GM23338 (cell line): ENCODE measurements around the gene GLTP. TPM values are rescaled to one million over a fixed set of nuclear protein-coding genes. Genes with fewer than 3 reads are reported as not detected.

Source experiments
- ATAC-seq: fragments of 200-7000 bp; cut with Tn5 transposase; 3 replicates; pipeline ENCODE4 v1.9.1; 2020
- DNase-seq: peaks from one replicate; pipeline ENCODE4 v3.0.0-alpha.2; 2015; ENCODE audit warnings: low spot score
- H2AFZ ChIP-seq: fragments of 200-600 bp; sonication (generic); 2 replicates; pipeline ENCODE4 v1.8.0; 2016; ENCODE audit warnings: antibody characterized with exemption, mild to moderate bottlenecking, moderate library complexity
- H3F3A ChIP-seq: fragments of 200-600 bp; sonication (generic); replicated peaks from 2 replicates; pipeline ENCODE4 v1.8.0; 2017; ENCODE audit warnings: antibody characterized with exemption, mixed run types, low read depth
- H3K27ac ChIP-seq: fragments of 200-600 bp; sonication (generic); 2 replicates; pipeline ENCODE4 v1.6.1; 2016; ENCODE audit warnings: low read depth
- H3K27me3 ChIP-seq: fragments of 200-600 bp; sonication (generic); 2 replicates; pipeline ENCODE4 v1.8.0; 2016; ENCODE audit warnings: mild to moderate bottlenecking, mixed run types, moderate library complexity; ENCODE audit not compliant: insufficient read depth
- H3K36me3 ChIP-seq: fragments of 200-600 bp; sonication (generic); 2 replicates; pipeline ENCODE4 v1.8.0; 2016; ENCODE audit warnings: mild to moderate bottlenecking; ENCODE audit not compliant: insufficient read depth
- H3K4me1 ChIP-seq: fragments of 200-600 bp; sonication (generic); 2 replicates; pipeline ENCODE4 v1.8.0; 2016; ENCODE audit warnings: mild to moderate bottlenecking, moderate library complexity; ENCODE audit not compliant: insufficient read depth
- H3K4me2 ChIP-seq: fragments of 200-600 bp; sonication (generic); 2 replicates; pipeline ENCODE4 v1.7.1; 2017; ENCODE audit warnings: mixed run types
- H3K4me3 ChIP-seq: fragments of 200-600 bp; sonication (generic); 2 replicates; pipeline ENCODE4 v1.6.1; 2016; ENCODE audit warnings: mixed run types
- H3K79me2 ChIP-seq: fragments of 200-600 bp; sonication (generic); replicated peaks from 2 replicates; pipeline ENCODE4 v1.8.0; 2017; ENCODE audit warnings: mild to moderate bottlenecking; ENCODE audit not compliant: insufficient read depth
- H3K9me2 ChIP-seq: fragments of 200-600 bp; sonication (generic); 2 replicates; pipeline ENCODE4 v1.8.0; 2017; ENCODE audit not compliant: insufficient read depth
- H4K20me1 ChIP-seq: fragments of 200-600 bp; sonication (generic); replicated peaks from 2 replicates; pipeline ENCODE4 v1.8.0; 2017; ENCODE audit warnings: mild to moderate bottlenecking; ENCODE audit not compliant: insufficient read depth
- H3K27ac Mint-ChIP-seq: 2 replicates; pipeline ENCODE4 v1.8.0; 2020; ENCODE audit warnings: inconsistent platforms, mild to moderate bottlenecking, moderate library complexity, mixed read lengths
- H3K27me3 Mint-ChIP-seq: 3 replicates; pipeline ENCODE4 v1.8.0; 2022; ENCODE audit warnings: low read depth, mild to moderate bottlenecking, moderate library complexity, mixed read lengths, inconsistent platforms; ENCODE audit not compliant: insufficient read depth, poor library complexity
- H3K36me3 Mint-ChIP-seq: 3 replicates; pipeline ENCODE4 v1.8.0; 2021; ENCODE audit warnings: low read depth, mild to moderate bottlenecking, inconsistent platforms, moderate library complexity, mixed read lengths
- H3K4me1 Mint-ChIP-seq: 3 replicates; pipeline ENCODE4 v1.8.0; 2020; ENCODE audit warnings: mild to moderate bottlenecking, inconsistent platforms, mixed read lengths
- H3K4me3 Mint-ChIP-seq: 3 replicates; pipeline ENCODE4 v1.8.0; 2021; ENCODE audit warnings: moderate library complexity, mild to moderate bottlenecking, inconsistent platforms, mixed read lengths
- H3K9me3 Mint-ChIP-seq: 3 replicates; pipeline ENCODE4 v1.8.0; 2020; ENCODE audit warnings: moderate library complexity, mild to moderate bottlenecking, inconsistent platforms, mixed read lengths
- CREB1 ChIP-seq: fragments of 250-450 bp; sonication (Bioruptor Pico); IDR thresholded peaks from 2 replicates; pipeline ENCODE4 v1.5.0; 2020; ENCODE audit warnings: low read depth, mild to moderate bottlenecking, moderate library complexity
- EZH2 ChIP-seq: fragments of 200-600 bp; sonication (generic); IDR thresholded peaks from one replicate; pipeline ENCODE4 v1.8.0; 2017; ENCODE audit warnings: antibody characterized with exemption, mild to moderate bottlenecking, low read depth; ENCODE audit not compliant: unreplicated experiment
- JUNB ChIP-seq: IDR thresholded peaks from one replicate; pipeline ENCODE4 v1.6.1; 2016; ENCODE audit warnings: antibody characterized with exemption; ENCODE audit not compliant: unreplicated experiment
- NANOG ChIP-seq: IDR thresholded peaks from 2 replicates; pipeline ENCODE4 v1.6.1; 2016; ENCODE audit warnings: antibody characterized with exemption, borderline replicate concordance
- POLR2AphosphoS5 ChIP-seq: IDR thresholded peaks from 2 replicates; pipeline ENCODE4 v1.6.1; 2016; ENCODE audit warnings: antibody characterized with exemption, low read depth
- STAT1 ChIP-seq: IDR thresholded peaks from one replicate; pipeline ENCODE4 v1.6.1; 2016; ENCODE audit warnings: antibody characterized with exemption; ENCODE audit not compliant: unreplicated experiment
- ZNF114 ChIP-seq: fragments of 250-450 bp; sonication (Bioruptor Pico); IDR thresholded peaks from 2 replicates; pipeline ENCODE4 v1.5.0; 2020; ENCODE audit warnings: mild to moderate bottlenecking, moderate library complexity
- ZNF331 ChIP-seq: fragments of 250-450 bp; sonication (Bioruptor Pico); IDR thresholded peaks from 2 replicates; pipeline ENCODE4 v1.5.0; 2020; ENCODE audit warnings: low read depth, mild to moderate bottlenecking, moderate library complexity
- polyA plus RNA-seq: library from polyadenylated mRNA; unstranded; fragments of >200 nt; fragmentation: Nextera tagmentation; extraction: Ambion mirVana; gene quantifications from 2 replicates; pipeline ENCODE4 v1.2.1, GENCODE V29; 2016
- total RNA-seq: library from RNA; depleted of rRNA; stranded (reverse); fragments of >200 nt; shearing (Covaris generic); gene quantifications from 2 replicates; pipeline ENCODE4 v1.2.3, GENCODE V29; 2014
- TF ChIP-seq, protein P1 (sequence below), 2 experiments: fragments of 200-600 bp in 1 of 2; sonication (generic) in 1 of 2; conservative IDR thresholded peaks; 2 replicates each; pipeline versions ENCODE4 v1.5.1 to v1.6.1; 2016 to 2017; ENCODE audit warnings: antibody characterized with exemption in 2 of 2, low read depth in 2 of 2, mild to moderate bottlenecking in 2 of 2, moderate library complexity in 1 of 2
- TF ChIP-seq, protein P2 (sequence below): fragments of 250-450 bp; sonication (Bioruptor Pico); IDR thresholded peaks from 2 replicates; pipeline ENCODE4 v1.5.0; 2020; ENCODE audit warnings: mild to moderate bottlenecking, moderate library complexity
- TF ChIP-seq, protein P3 (sequence below): IDR thresholded peaks from 2 replicates; pipeline ENCODE4 v1.6.1; 2016; ENCODE audit warnings: antibody characterized with exemption

Gene GLTP
- total and polyA plus RNA-seq, 2 experiments from 2014 or later, result 26.5 to 30.2 TPM

DNA sequence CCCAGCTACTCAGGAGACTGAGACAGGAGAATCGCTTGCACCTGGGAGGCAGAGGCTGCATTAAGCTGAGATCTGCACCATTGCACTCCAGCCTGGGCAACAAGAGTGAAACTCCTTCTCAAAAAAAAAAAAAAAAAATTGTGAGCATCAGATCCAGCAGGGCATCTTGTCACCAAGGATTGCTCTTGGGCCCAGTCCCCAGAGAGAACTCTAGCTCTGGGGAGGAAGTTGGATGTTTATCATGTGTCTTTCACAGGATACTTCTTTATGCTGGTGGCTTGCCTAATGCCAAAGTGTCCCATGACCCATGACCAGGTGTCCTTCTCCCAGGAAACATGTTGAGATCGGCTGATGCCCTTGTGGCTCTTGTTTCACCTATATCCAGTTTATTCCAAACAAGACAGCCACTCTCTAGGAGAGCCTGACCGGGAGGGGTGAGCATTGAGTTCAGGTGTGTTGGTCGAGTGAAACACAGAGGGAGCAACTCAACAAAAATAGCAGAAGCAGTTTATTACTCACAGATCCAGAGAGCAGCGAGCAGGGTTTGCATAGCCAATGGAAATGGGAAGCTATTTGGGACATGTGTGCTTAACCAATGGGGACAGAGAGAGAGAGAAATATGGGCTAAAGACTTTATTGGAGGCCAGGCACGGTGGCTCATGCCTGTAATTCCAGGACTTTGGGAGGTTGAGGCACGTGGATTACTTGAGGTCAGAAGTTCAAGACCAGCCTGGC is 13.1 kb upstream of the GLTP start:
- Histone ChIP-seq H2AFZ (no peak overlapping the region), H3F3A (no peaks in the 10 kb centered on the region), H3K27me3 (peaks cover 90% of the 10 kb centered on the region), H3K79me2 (no peaks in the 10 kb centered on the region), H3K4me3 (no peak overlapping the region), H4K20me1 (peaks cover 4% of the 10 kb centered on the region; the same call in 1 of the 2 replicates), H3K27ac (no peak overlapping the region), H3K4me1 (peaks cover 4% of the 10 kb centered on the region; the same call in 1 of the 2 replicates), H3K36me3 (no peaks in the 10 kb centered on the region), H3K4me2 (no peak overlapping the region), H3K9me2 (no peaks in the 10 kb centered on the region)
- H3K4me3 Mint-ChIP-seq, result no peak overlapping the region
- no peaks in the 10 kb centered on the region for H3K36me3 Mint-ChIP-seq
- H3K4me1 Mint-ChIP-seq, result peaks cover 9% of the 10 kb centered on the region
- H3K9me3 Mint-ChIP-seq, result no peaks in the 10 kb centered on the region; the same call in 2 of the 3 replicates
- H3K27me3 Mint-ChIP-seq, result peaks cover 53% of the 10 kb centered on the region
- TF ChIP-seq STAT1, result no peak
- TF ChIP-seq ZNF114 (CRISPR knock-in tag), result no peak
- no peak for TF ChIP-seq POLR2AphosphoS5
- TF ChIP-seq, protein P1, sequence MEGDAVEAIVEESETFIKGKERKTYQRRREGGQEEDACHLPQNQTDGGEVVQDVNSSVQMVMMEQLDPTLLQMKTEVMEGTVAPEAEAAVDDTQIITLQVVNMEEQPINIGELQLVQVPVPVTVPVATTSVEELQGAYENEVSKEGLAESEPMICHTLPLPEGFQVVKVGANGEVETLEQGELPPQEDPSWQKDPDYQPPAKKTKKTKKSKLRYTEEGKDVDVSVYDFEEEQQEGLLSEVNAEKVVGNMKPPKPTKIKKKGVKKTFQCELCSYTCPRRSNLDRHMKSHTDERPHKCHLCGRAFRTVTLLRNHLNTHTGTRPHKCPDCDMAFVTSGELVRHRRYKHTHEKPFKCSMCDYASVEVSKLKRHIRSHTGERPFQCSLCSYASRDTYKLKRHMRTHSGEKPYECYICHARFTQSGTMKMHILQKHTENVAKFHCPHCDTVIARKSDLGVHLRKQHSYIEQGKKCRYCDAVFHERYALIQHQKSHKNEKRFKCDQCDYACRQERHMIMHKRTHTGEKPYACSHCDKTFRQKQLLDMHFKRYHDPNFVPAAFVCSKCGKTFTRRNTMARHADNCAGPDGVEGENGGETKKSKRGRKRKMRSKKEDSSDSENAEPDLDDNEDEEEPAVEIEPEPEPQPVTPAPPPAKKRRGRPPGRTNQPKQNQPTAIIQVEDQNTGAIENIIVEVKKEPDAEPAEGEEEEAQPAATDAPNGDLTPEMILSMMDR (conservative IDR thresholded peaks at IDR 0.05; ENCODE audit: low read depth in 2 of 2), result no peak
- no peak for TF ChIP-seq ZNF331
- TF ChIP-seq EZH2, result no peak
- TF ChIP-seq NANOG, result no peak
- no peak for TF ChIP-seq JUNB
- H3K27ac Mint-ChIP-seq, result no peak overlapping the region
- ATAC-seq (no peak), DNase-seq (no peak)

DNA sequence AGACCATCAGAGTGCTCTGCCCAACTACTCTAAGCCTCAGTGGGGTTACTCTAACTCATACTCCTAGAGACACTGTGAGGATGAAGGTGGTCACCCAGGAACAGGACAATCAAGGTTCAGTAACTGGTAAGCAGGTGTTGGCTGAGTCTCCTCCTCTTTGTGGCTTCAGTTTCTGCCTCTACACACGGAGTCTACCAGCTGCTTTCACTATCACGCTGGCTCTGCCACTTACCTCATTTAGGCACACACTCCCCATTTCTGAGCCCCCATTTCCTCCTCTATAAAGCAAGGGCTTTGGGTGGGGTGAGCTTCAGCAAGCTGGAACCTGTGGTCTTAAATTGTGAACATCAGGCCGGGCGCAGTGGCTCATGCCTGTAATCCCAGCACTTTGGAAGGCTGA is 12.4 kb upstream of the GLTP start:
- H4K20me1 ChIP-seq, result 0 out of 2 replicates have a peak, but pooled peaks cover 4% of the 10 kb centered on the region
- H3K9me2 ChIP-seq, result no peaks in the 10 kb centered on the region
- peaks cover 46% of the 10 kb centered on the region for H3K27me3 Mint-ChIP-seq
- no peak overlapping the region for H3K27ac Mint-ChIP-seq
- H3K36me3 Mint-ChIP-seq, result no peaks in the 10 kb centered on the region
- H3K4me2 ChIP-seq, result no peak overlapping the region
- H3K36me3 ChIP-seq, result no peaks in the 10 kb centered on the region
- no peak for DNase-seq
- peaks cover 84% of the 10 kb centered on the region for H3K27me3 ChIP-seq
- peaks cover 4% of the 10 kb centered on the region; the same call in 1 of the 2 replicates for H3K4me1 ChIP-seq
- H2AFZ ChIP-seq, result no peak overlapping the region
- H3K9me3 Mint-ChIP-seq, result no peaks in the 10 kb centered on the region; the same call in 2 of the 3 replicates
- no peak overlapping the region for H3K4me3 ChIP-seq
- no peak overlapping the region for H3K4me3 Mint-ChIP-seq
- H3K4me1 Mint-ChIP-seq, result peaks cover 11% of the 10 kb centered on the region
- H3F3A ChIP-seq, result no peaks in the 10 kb centered on the region
- H3K79me2 ChIP-seq, result no peaks in the 10 kb centered on the region
- no peak overlapping the region for H3K27ac ChIP-seq
- no peak for ATAC-seq
- TF ChIP-seq STAT1 (no peak), POLR2AphosphoS5 (no peak), NANOG (no peak), EZH2 (no peak), JUNB (no peak), ZNF114 (CRISPR knock-in tag) (no peak), CREB1 (CRISPR knock-in tag) (no peak), ZNF331 (no peak)
- TF ChIP-seq, protein P2, sequence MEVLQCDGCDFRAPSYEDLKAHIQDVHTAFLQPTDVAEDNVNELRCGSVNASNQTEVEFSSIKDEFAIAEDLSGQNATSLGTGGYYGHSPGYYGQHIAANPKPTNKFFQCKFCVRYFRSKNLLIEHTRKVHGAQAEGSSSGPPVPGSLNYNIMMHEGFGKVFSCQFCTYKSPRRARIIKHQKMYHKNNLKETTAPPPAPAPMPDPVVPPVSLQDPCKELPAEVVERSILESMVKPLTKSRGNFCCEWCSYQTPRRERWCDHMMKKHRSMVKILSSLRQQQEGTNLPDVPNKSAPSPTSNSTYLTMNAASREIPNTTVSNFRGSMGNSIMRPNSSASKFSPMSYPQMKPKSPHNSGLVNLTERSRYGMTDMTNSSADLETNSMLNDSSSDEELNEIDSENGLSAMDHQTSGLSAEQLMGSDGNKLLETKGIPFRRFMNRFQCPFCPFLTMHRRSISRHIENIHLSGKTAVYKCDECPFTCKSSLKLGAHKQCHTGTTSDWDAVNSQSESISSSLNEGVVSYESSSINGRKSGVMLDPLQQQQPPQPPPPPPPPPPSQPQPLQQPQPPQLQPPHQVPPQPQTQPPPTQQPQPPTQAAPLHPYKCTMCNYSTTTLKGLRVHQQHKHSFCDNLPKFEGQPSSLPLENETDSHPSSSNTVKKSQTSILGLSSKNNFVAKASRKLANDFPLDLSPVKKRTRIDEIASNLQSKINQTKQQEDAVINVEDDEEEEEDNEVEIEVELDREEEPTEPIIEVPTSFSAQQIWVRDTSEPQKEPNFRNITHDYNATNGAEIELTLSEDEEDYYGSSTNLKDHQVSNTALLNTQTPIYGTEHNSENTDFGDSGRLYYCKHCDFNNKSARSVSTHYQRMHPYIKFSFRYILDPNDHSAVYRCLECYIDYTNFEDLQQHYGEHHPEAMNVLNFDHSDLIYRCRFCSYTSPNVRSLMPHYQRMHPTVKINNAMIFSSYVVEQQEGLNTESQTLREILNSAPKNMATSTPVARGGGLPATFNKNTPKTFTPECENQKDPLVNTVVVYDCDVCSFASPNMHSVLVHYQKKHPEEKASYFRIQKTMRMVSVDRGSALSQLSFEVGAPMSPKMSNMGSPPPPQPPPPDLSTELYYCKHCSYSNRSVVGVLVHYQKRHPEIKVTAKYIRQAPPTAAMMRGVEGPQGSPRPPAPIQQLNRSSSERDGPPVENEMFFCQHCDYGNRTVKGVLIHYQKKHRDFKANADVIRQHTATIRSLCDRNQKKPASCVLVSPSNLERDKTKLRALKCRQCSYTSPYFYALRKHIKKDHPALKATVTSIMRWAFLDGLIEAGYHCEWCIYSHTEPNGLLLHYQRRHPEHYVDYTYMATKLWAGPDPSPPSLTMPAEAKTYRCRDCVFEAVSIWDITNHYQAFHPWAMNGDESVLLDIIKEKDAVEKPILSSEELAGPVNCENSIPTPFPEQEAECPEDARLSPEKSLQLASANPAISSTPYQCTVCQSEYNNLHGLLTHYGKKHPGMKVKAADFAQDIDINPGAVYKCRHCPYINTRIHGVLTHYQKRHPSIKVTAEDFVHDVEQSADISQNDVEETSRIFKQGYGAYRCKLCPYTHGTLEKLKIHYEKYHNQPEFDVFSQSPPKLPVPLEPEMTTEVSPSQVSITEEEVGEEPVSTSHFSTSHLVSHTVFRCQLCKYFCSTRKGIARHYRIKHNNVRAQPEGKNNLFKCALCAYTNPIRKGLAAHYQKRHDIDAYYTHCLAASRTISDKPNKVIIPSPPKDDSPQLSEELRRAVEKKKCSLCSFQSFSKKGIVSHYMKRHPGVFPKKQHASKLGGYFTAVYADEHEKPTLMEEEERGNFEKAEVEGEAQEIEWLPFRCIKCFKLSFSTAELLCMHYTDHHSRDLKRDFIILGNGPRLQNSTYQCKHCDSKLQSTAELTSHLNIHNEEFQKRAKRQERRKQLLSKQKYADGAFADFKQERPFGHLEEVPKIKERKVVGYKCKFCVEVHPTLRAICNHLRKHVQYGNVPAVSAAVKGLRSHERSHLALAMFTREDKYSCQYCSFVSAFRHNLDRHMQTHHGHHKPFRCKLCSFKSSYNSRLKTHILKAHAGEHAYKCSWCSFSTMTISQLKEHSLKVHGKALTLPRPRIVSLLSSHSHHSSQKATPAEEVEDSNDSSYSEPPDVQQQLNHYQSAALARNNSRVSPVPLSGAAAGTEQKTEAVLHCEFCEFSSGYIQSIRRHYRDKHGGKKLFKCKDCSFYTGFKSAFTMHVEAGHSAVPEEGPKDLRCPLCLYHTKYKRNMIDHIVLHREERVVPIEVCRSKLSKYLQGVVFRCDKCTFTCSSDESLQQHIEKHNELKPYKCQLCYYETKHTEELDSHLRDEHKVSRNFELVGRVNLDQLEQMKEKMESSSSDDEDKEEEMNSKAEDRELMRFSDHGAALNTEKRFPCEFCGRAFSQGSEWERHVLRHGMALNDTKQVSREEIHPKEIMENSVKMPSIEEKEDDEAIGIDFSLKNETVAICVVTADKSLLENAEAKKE (CRISPR knock-in tag), result no peak
- TF ChIP-seq, protein P3, sequence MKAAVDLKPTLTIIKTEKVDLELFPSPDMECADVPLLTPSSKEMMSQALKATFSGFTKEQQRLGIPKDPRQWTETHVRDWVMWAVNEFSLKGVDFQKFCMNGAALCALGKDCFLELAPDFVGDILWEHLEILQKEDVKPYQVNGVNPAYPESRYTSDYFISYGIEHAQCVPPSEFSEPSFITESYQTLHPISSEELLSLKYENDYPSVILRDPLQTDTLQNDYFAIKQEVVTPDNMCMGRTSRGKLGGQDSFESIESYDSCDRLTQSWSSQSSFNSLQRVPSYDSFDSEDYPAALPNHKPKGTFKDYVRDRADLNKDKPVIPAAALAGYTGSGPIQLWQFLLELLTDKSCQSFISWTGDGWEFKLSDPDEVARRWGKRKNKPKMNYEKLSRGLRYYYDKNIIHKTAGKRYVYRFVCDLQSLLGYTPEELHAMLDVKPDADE, result no peak
